Activated B cell treated with CpG ODN at 0.5 μM for 24 hours (primary cell): ENCODE data around the gene CCDC12. TPM values are rescaled to one million over a fixed set of nuclear protein-coding genes. Genes with fewer than 3 reads are reported as not detected.

ENCODE experiments used
- ATAC-seq: fragments of 200-7000 bp; cut with Tn5 transposase; one replicate; pipeline ENCODE4 v1.10.0; 2021; ENCODE audit warnings: low read depth, mild to moderate bottlenecking, moderate library complexity
- CTCF ChIA-PET: fragments of 350-600 bp; sonication (Branson Sonifier 250); formaldehyde crosslinking; loops from one replicate; lab custom pipeline; 2021; ENCODE audit warnings: antibody characterized with exemption; lab: Charles Lee
- POLR2A ChIA-PET: fragments of 350-600 bp; sonication (Branson Sonifier 250); formaldehyde crosslinking; loops from one replicate; lab custom pipeline; 2021; ENCODE audit warnings: antibody characterized with exemption; lab: Charles Lee
- DNase-seq: peaks from one replicate; pipeline ENCODE4 v3.0.0; 2022
- H3K27ac Mint-ChIP-seq: one replicate; pipeline ENCODE4 v1.8.0; 2020; ENCODE audit warnings: mixed read lengths
- H3K27me3 Mint-ChIP-seq: one replicate; pipeline ENCODE4 v1.8.0; 2021; ENCODE audit warnings: mixed read lengths
- H3K36me3 Mint-ChIP-seq: one replicate; pipeline ENCODE4 v1.8.0; 2021; ENCODE audit warnings: low read depth, mixed read lengths
- H3K4me1 Mint-ChIP-seq: one replicate; pipeline ENCODE4 v1.8.0; 2021; ENCODE audit warnings: mixed read lengths
- H3K4me3 Mint-ChIP-seq: one replicate; pipeline ENCODE4 v1.8.0; 2020; ENCODE audit warnings: mild to moderate bottlenecking, mixed read lengths
- H3K9me3 Mint-ChIP-seq: one replicate; pipeline ENCODE4 v1.8.0; 2020; ENCODE audit warnings: mixed read lengths
- intact Hi-C: fragments of 100-400 bp; cut with micrococcal nuclease; formaldehyde crosslinking; loops from one replicate; pipeline ENCODE4 v1.15.1; 2024
- total RNA-seq: library from RNA; stranded (reverse); gene quantifications from 2 replicates; pipeline ENCODE4 v1.2.3, GENCODE V29; 2022
- TF ChIP-seq, protein P1 (sequence below): fragments of 200-600 bp; IDR thresholded peaks from one replicate; pipeline ENCODE4 v1.8.0; 2022; ENCODE audit warnings: antibody characterized with exemption, mild to moderate bottlenecking

The CCDC12 gene
- total RNA-seq, 1 donor from 2014 or later: 98.4 TPM

DNA sequence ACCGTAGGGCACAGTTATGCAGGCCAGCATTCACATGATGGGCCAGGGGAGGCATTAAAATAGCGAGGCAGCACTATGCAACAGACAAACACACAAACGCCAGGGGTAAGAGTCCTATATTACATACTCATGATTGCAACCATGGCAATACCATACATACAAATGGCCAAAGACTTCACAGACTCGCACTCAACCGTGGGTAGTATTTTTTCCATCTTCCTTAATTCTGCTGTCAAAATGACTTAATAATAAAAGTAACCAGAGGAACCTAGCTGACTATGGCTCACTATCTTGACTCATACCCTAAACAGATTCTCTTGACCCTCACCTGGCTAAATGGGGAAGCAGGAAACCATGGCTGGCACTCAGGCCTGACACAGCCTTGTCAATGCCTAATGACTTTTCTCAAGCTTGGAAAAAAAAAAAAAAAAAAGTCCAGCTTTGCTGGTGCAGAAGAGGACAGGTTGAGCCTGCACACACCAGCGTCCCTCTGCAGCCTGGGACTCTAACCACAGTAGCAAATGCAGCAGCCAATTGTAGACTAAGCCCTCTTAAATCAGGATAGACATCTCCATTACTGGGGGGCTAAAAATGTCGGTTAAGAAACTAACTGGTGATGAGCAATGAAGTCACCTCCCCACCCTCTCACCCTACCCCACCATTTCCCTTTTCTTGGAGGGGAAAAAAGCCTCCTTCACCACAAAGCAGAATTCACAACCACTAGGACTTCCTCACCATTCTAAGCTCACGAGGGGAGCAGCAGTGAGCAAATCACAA is 23.1 kb downstream of the CCDC12 start:
- no peaks in the 10 kb centered on the region for H3K9me3 Mint-ChIP-seq
- ATAC-seq (peak; percentile 79), DNase-seq (no peak)
- POLR2A ChIA-PET: interaction anchor here (0.6 to 3.2 kb wide), 10 partner anchors 9 to 34 kb away, joined by 3 to 40 read pairs (median 3); partner anchors contain the start of genes CCDC12 and NBEAL2
- H3K27me3 Mint-ChIP-seq: no peaks in the 10 kb centered on the region
- H3K27ac Mint-ChIP-seq: peak overlapping the region; percentile 78
- peaks cover 88% of the 10 kb centered on the region for H3K4me1 Mint-ChIP-seq
- CTCF ChIA-PET: interaction anchor here (0.7 to 1.5 kb wide), 3 partner anchors 31 to 62 kb away, joined by 3 to 6 read pairs (median 3); no protein-coding TSS in a partner anchor
- intact Hi-C loops: loop anchor here (1.0 to 2.0 kb wide), 4 partner anchors 12 to 26 kb away; no protein-coding TSS in a partner anchor
- H3K4me3 Mint-ChIP-seq: peak overlapping the region; percentile 64
- H3K36me3 Mint-ChIP-seq: peaks cover 15% of the 10 kb centered on the region
- TF ChIP-seq, protein P1, sequence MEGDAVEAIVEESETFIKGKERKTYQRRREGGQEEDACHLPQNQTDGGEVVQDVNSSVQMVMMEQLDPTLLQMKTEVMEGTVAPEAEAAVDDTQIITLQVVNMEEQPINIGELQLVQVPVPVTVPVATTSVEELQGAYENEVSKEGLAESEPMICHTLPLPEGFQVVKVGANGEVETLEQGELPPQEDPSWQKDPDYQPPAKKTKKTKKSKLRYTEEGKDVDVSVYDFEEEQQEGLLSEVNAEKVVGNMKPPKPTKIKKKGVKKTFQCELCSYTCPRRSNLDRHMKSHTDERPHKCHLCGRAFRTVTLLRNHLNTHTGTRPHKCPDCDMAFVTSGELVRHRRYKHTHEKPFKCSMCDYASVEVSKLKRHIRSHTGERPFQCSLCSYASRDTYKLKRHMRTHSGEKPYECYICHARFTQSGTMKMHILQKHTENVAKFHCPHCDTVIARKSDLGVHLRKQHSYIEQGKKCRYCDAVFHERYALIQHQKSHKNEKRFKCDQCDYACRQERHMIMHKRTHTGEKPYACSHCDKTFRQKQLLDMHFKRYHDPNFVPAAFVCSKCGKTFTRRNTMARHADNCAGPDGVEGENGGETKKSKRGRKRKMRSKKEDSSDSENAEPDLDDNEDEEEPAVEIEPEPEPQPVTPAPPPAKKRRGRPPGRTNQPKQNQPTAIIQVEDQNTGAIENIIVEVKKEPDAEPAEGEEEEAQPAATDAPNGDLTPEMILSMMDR: no peak

DNA sequence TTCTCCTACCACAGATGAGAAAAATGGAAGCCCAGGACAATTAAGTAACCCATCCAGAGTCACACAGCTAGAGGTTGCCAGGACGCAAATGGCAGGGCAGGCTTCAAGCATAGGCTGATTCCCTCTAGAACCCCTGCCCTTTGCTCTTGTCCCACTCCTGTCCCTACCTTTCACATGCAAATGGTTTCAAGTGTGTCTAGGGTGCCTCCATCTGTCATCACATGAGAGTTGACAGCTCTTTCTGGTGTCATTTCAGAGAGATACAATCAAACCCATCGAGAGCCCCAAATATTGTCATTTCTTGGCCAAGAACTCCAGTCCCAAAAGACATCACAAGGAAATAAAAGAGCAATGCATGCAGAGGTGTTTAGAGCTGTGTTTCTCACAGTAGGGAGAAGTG is 23.7 kb downstream of the CCDC12 start:
- Mint-ChIP-seq H3K36me3 (peaks cover 17% of the 10 kb centered on the region), H3K9me3 (no peaks in the 10 kb centered on the region), H3K4me3 (peak overlapping the region; percentile 37), H3K27me3 (no peaks in the 10 kb centered on the region), H3K4me1 (peaks cover 88% of the 10 kb centered on the region), H3K27ac (peak overlapping the region; percentile 78)
- no peak for DNase-seq
- ChIA-PET POLR2A (interaction anchor here (0.6 to 3.2 kb wide), 10 partner anchors 8 to 34 kb away, joined by 3 to 40 read pairs (median 3); partner anchors contain the start of genes CCDC12 and NBEAL2), CTCF (interaction anchor here (0.7 to 1.5 kb wide), 2 partner anchors 30 to 62 kb away, joined by 3 to 6 read pairs; no protein-coding TSS in a partner anchor)
- intact Hi-C loops: loop anchor here (1.0 to 2.0 kb wide), 4 partner anchors 12 to 26 kb away; no protein-coding TSS in a partner anchor
- TF ChIP-seq, protein P1: no peak
- ATAC-seq: no peak

DNA sequence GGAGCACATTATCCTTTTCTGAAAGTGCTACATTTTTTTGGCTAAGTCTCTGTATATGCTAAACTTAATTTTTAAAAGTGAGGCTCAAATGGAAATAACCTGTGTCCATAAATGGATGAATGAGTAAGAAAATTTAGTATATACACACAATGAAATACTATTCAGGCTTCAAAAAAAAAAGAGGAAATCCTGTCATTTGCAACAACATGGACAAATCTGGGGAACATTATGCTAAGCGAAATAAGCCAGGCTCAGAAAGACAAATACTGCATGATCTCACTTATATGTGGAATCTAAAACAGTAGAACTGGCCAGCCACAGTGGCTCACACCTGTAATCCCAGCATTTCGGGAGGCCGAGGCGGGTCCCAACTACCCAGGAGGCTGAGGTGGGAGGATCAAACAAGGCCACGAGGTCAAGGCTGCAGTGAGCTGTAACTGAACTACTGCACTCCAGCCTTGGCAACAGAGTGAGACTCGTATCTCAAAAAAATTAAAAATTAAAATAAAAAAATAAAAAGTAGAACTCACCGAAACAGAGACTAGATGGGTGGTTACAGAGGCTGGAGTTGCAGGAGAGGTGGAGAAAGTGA is 25.8 kb downstream of the CCDC12 start:
- TF ChIP-seq, protein P1: no peak
- ChIA-PET CTCF (no interaction called here), POLR2A (interaction anchor here (1.6 kb wide), 1 partner anchor 23 kb away, joined by 8 read pairs; no protein-coding TSS in a partner anchor)
- no peak for DNase-seq
- peak overlapping the region; percentile 73 for H3K27ac Mint-ChIP-seq
- H3K36me3 Mint-ChIP-seq: peaks cover 32% of the 10 kb centered on the region
- no peak overlapping the region for H3K4me3 Mint-ChIP-seq
- H3K4me1 Mint-ChIP-seq: peaks cover 90% of the 10 kb centered on the region
- H3K9me3 Mint-ChIP-seq: no peaks in the 10 kb centered on the region
- no peak for ATAC-seq
- no peaks in the 10 kb centered on the region for H3K27me3 Mint-ChIP-seq
- intact Hi-C loops: no loop called here

DNA sequence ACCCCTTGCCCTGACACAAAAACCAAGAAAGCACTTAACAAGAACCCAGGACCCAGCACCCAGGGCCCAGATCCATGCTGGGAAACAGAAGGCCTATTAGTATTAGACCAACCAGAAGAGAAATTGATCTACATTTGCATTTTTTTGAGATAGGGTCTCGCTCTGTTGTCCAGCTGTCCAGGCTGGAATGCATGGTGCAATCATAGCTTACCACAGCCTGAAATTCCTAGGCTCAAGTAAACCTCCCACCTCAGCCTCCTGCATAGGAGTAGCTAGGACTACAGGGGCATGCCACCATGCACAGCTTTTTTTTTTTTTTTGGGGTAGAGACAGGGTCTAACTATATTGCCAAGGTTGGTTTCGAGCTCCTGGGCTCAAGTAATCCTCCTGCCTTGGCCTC is 26.4 kb downstream of the CCDC12 start:
- Mint-ChIP-seq H3K36me3 (peaks cover 35% of the 10 kb centered on the region), H3K4me3 (peak overlapping the region; percentile 12), H3K27me3 (no peaks in the 10 kb centered on the region), H3K4me1 (peaks cover 90% of the 10 kb centered on the region), H3K9me3 (no peaks in the 10 kb centered on the region), H3K27ac (no peak overlapping the region)
- POLR2A ChIA-PET: interaction anchor here (0.5 to 2.4 kb wide), 3 partner anchors 20 to 28 kb away, joined by 3 to 12 read pairs (median 8); no protein-coding TSS in a partner anchor
- no peak for ATAC-seq
- TF ChIP-seq, protein P1: no peak
- CTCF ChIA-PET: no interaction called here
- intact Hi-C loops: no loop called here
- no peak for DNase-seq
